ENCODE results near the gene CT47A7.
"Not testable (repeated sequence)": the region's sequence is repeated elsewhere in the genome, so short reads cannot be mapped to it uniquely, and the experiment has no call there.

CT47A7 gene

GRCh38 chrX:120956500-120956899, at the start of gene CT47A7:
CT47A7 (minus strand) TSS chrX:120956600; CDS start chrX:120956345, 255 bp downstream.
- TF ChIP-seq CTCF (IDR thresholded peaks at IDR 0.05): not testable (repeated sequence)

GRCh38 chrX:121000589-121000988, 44.2 kb upstream of the CT47A7 start:
- TF ChIP-seq CTCF (IDR thresholded peaks at IDR 0.05): peak; percentile 43; the same call in 1 of the 2 replicates

GRCh38 chrX:120999413-120999812, 43.0 kb upstream of the CT47A7 start:
- TF ChIP-seq CTCF (IDR thresholded peaks at IDR 0.05): no peak

GRCh38 chrX:120985660-120986059, 29.3 kb upstream of the CT47A7 start, which contains the start of gene CT47A1:
CT47A1 (minus strand) TSS chrX:120985760; CDS start chrX:120985529, 231 bp downstream.
- TF ChIP-seq CTCF (IDR thresholded peaks at IDR 0.05): not testable (repeated sequence)

All from LNCAP (cell line).